Omental fat pad (tissue), 4 donors: ENCODE measurements around the gene SLC25A10. TPM values are rescaled to one million over a fixed set of nuclear protein-coding genes. Genes with fewer than 3 reads are reported as not detected.
A peak's percentile ranks its signal among the peaks of the same experiment; 100 is the strongest.
"Not testable (repeated sequence)": the region's sequence is repeated elsewhere in the genome, so short reads cannot be mapped to it uniquely, and the experiment has no call there.

Experiments
- ATAC-seq: fragments of 150-250 bp; one replicate; pipeline ENCODE4 v1.9.1; 2016; ENCODE audit warnings: mild to moderate bottlenecking, moderate library complexity; ENCODE audit not compliant: low FRiP score
- DNase-seq: peaks from one replicate; pipeline ENCODE4 v3.0.0-alpha.2; 2019; ENCODE audit warnings: low spot score
- CTCF ChIP-seq, 3 donors: fragments of 450-650 bp; IDR thresholded peaks; one replicate each; pipeline ENCODE4 v1.5.1; 2016 to 2017; ENCODE audit warnings: antibody characterized with exemption in 3 of 3, mild to moderate bottlenecking in 3 of 3, moderate library complexity in 2 of 3
- small RNA-seq: library from RNA; depleted of rRNA; stranded (forward); fragments of <200 nt; gene quantifications from one replicate; pipeline ENCODE3, GENCODE V24; 2016
- total RNA-seq, 4 donors: library from RNA; depleted of rRNA; stranded (reverse); fragments of >200 nt; gene quantifications; one replicate each; pipeline ENCODE4 v1.1.0, GENCODE V29; 2016

Gene SLC25A10
- total RNA-seq, 4 donors from 2014 or later, result 11.4 to 22.4 (median 14.0) TPM

GRCh38 chr17:81737947-81738800, 26.1 kb downstream of the SLC25A10 start:
- DNase-seq, result no peak
- no peak for TF ChIP-seq CTCF (IDR thresholded peaks at IDR 0.05)
- ATAC-seq, result no peak

GRCh38 chr17:81738801-81739393, 26.8 kb downstream of the SLC25A10 start:
- no peak for ATAC-seq
- no peak for DNase-seq
- TF ChIP-seq CTCF (IDR thresholded peaks at IDR 0.05), result no peak

- DNase-seq, ATAC-seq: not testable (repeated sequence)
Observed at GRCh38 chr17:81739593-81739992, 27.5 kb downstream of the SLC25A10 start.

- DNase-seq (no peak), ATAC-seq (no peak)
- no peak for TF ChIP-seq CTCF (IDR thresholded peaks at IDR 0.05)
Observed at GRCh38 chr17:81740395-81740961, 28.4 kb downstream of the SLC25A10 start.

GRCh38 chr17:81741049-81741593, 29.0 kb downstream of the SLC25A10 start:
- DNase-seq (no peak), ATAC-seq (peak; percentile 10)
- TF ChIP-seq CTCF (IDR thresholded peaks at IDR 0.05), result no peak

- ATAC-seq, result peak; percentile 37
Observed at GRCh38 chr17:81741594-81742452, 29.7 kb downstream of the SLC25A10 start.

More at GRCh38 chr17:81741594-81742452, 29.7 kb downstream of the SLC25A10 start:
- no peak for TF ChIP-seq CTCF (IDR thresholded peaks at IDR 0.05)
- DNase-seq, result no peak

Small RNAs within 50 kb of the gene (small RNA-seq; reads per million reads assigned to genes)
- not detected for gene MIR6786

Other genes starting within 250 kb of the SLC25A10 start
- gene ACTG1, start 199.5 kb upstream of the SLC25A10 start, total RNA-seq, result 1,000 to 10,000 TPM; 1,930 to 4,437 (median 3,125) TPM
- under 1 TPM in 3 of 4 donors, not detected in 1; 0.31 to 0.95 (median 0.36) TPM for gene FSCN2, start 183.9 kb upstream of the SLC25A10 start, total RNA-seq
- gene FAAP100, start 159.9 kb upstream of the SLC25A10 start, total RNA-seq, result 10 to 100 TPM; 13.9 to 28.0 (median 22.8) TPM
- gene NPLOC4, start 75.2 kb upstream of the SLC25A10 start, total RNA-seq, result 10 to 100 TPM; 58.9 to 87.7 (median 70.8) TPM
- gene TSPAN10, start 75.1 kb upstream of the SLC25A10 start, total RNA-seq, result 1 to 10 TPM in 1 of 4 donors, under 1 TPM in 2, not detected in 1; 0.47 to 1.0 (median 0.48) TPM
- 1 to 10 TPM in 1 of 4 donors, not detected in 3; 2.9 TPM for gene PDE6G, start 55.7 kb upstream of the SLC25A10 start, total RNA-seq
- gene OXLD1, start 45.7 kb upstream of the SLC25A10 start, total RNA-seq, result 10 to 100 TPM; 18.4 to 26.5 (median 21.6) TPM
- 10 to 100 TPM in 1 of 4 donors, 1 to 10 TPM in 3; 6.8 to 15.6 (median 9.4) TPM for gene CCDC137, start 45.5 kb upstream of the SLC25A10 start, total RNA-seq
- 10 to 100 TPM; 18.8 to 28.8 (median 26.9) TPM for gene ARL16, start 28.5 kb upstream of the SLC25A10 start, total RNA-seq
- gene HGS, start 28.3 kb upstream of the SLC25A10 start, total RNA-seq, result 100 to 1,000 TPM in 1 of 4 donors, 10 to 100 TPM in 3; 54.0 to 117 (median 66.9) TPM
- 10 to 100 TPM; 31.4 to 55.8 (median 49.2) TPM for gene MRPL12, start 8.9 kb upstream of the SLC25A10 start, total RNA-seq
- not detected for gene GCGR, start 91.9 kb downstream of the SLC25A10 start, total RNA-seq
- 10 to 100 TPM; 49.6 to 78.5 (median 57.2) TPM for gene MCRIP1, start 121.0 kb downstream of the SLC25A10 start, total RNA-seq
- gene PPP1R27, start 122.8 kb downstream of the SLC25A10 start, total RNA-seq, result under 1 TPM in 1 of 4 donors, not detected in 3; 0.65 TPM
- gene P4HB, start 148.3 kb downstream of the SLC25A10 start, total RNA-seq, result 100 to 1,000 TPM; 366 to 725 (median 608) TPM
- 100 to 1,000 TPM; 125 to 250 (median 161) TPM for gene ARHGDIA, start 159.1 kb downstream of the SLC25A10 start, total RNA-seq
- 10 to 100 TPM; 31.5 to 80.7 (median 41.6) TPM for gene ALYREF, start 179.3 kb downstream of the SLC25A10 start, total RNA-seq
- 100 to 1,000 TPM in 3 of 4 donors, 10 to 100 TPM in 1; 82.3 to 152 (median 114) TPM for gene ANAPC11, start 179.4 kb downstream of the SLC25A10 start, total RNA-seq
- gene NPB, start 190.0 kb downstream of the SLC25A10 start, total RNA-seq, result 1 to 10 TPM in 1 of 4 donors, not detected in 3; 1.4 TPM
- 10 to 100 TPM; 36.5 to 64.7 (median 45.5) TPM for gene PCYT2, start 199.1 kb downstream of the SLC25A10 start, total RNA-seq
- 10 to 100 TPM; 15.4 to 25.7 (median 20.2) TPM for gene SIRT7, start 205.9 kb downstream of the SLC25A10 start, total RNA-seq
- 10 to 100 TPM; 22.2 to 31.5 (median 25.6) TPM for gene MAFG, start 215.5 kb downstream of the SLC25A10 start, total RNA-seq
- gene PYCR1, start 225.0 kb downstream of the SLC25A10 start, total RNA-seq, result 10 to 100 TPM in 2 of 4 donors, 1 to 10 TPM in 2; 4.8 to 13.9 (median 10.8) TPM
- gene MYADML2, start 234.9 kb downstream of the SLC25A10 start, total RNA-seq, result not detected
- not detected for gene NOTUM, start 248.9 kb downstream of the SLC25A10 start, total RNA-seq